H1 (cell line): ENCODE measurements around the gene EHBP1. TPM values are rescaled to one million over a fixed set of nuclear protein-coding genes. Genes with fewer than 3 reads are reported as not detected.
A peak's percentile ranks its signal among the peaks of the same experiment; 100 is the strongest.

Source experiments
- CTCF ChIA-PET: fragments of 300-600 bp; sonication (Branson Sonifier 250); formaldehyde crosslinking; loops from one replicate; lab custom pipeline; 2021; ENCODE audit not compliant: partially characterized antibody; lab: Charles Lee
- POLR2A ChIA-PET: fragments of 300-600 bp; sonication (Branson Sonifier 250); formaldehyde crosslinking; loops from one replicate; lab custom pipeline; 2021; ENCODE audit warnings: inconsistent platforms; ENCODE audit not compliant: partially characterized antibody; lab: Charles Lee
- DNase-seq, 2 experiments: peaks; one replicate each; pipeline versions ENCODE4 v3.0.0 to v3.0.0-alpha.2; 2010 to 2022; ENCODE audit warnings: low spot score in 2 of 2, low read depth in 1 of 2, mixed read lengths in 1 of 2
- FAIRE-seq: peaks from 2 replicates; lab custom pipeline; 2011; peaks lifted over from hg19 to GRCh38; lab: Jason Lieb, UNC
- H2AFZ ChIP-seq: 2 replicates; pipeline ENCODE4 v1.8.1; 2012; ENCODE audit warnings: low read length, inconsistent platforms
- H2AK5ac ChIP-seq: 2 replicates; pipeline ENCODE4 v1.6.1; 2013; ENCODE audit warnings: low read depth, low read length
- H2BK120ac ChIP-seq: replicated peaks from 2 replicates; pipeline ENCODE3; 2013; ENCODE audit warnings: low read depth, low read length, inconsistent platforms
- H2BK12ac ChIP-seq: 2 replicates; pipeline ENCODE4 v1.6.1; 2013; ENCODE audit warnings: low read depth, low read length
- H2BK15ac ChIP-seq: 2 replicates; pipeline ENCODE4 v1.6.1; 2013; ENCODE audit warnings: low read length
- H2BK20ac ChIP-seq: 2 replicates; pipeline ENCODE4 v1.6.1; 2013; ENCODE audit warnings: low read length
- H2BK5ac ChIP-seq: 2 replicates; pipeline ENCODE4 v1.6.1; 2013; ENCODE audit warnings: low read depth, low read length
- H3K14ac ChIP-seq: 2 replicates; pipeline ENCODE4 v1.6.1; 2013; ENCODE audit warnings: inconsistent platforms; ENCODE audit not compliant: insufficient read length
- H3K18ac ChIP-seq: 2 replicates; pipeline ENCODE4 v1.6.1; 2013; ENCODE audit warnings: low read length; ENCODE audit errors: extremely low read depth
- H3K23ac ChIP-seq: 2 replicates; pipeline ENCODE4 v1.6.1; 2013; ENCODE audit warnings: inconsistent platforms; ENCODE audit not compliant: insufficient read length
- H3K23me2 ChIP-seq: 2 replicates; pipeline ENCODE4 v1.6.1; 2013; ENCODE audit warnings: low read depth, low read length
- H3K27ac ChIP-seq: 2 replicates; pipeline ENCODE4 v1.6.1; 2011; ENCODE audit warnings: low read depth, low read length, inconsistent platforms
- H3K27me3 ChIP-seq, 4 experiments: replicated peaks in 1 of 4; 1 replicate in 1 of 4; 2 replicates in 3 of 4; pipeline versions ENCODE4 v1.6.1 to v1.8.1; 2011 to 2013; ENCODE audit warnings: low read length in 3 of 4, mild to moderate bottlenecking in 3 of 4, inconsistent platforms in 2 of 4, mixed read lengths in 2 of 4, moderate library complexity in 1 of 4; ENCODE audit not compliant: control insufficient read depth in 3 of 4, insufficient read depth in 3 of 4; ENCODE audit errors: extremely low read depth in 1 of 4
- H3K36me3 ChIP-seq, 4 experiments: 2 replicates each; pipeline versions ENCODE4 v1.6.1 to v1.8.1; 2011 to 2013; ENCODE audit warnings: mild to moderate bottlenecking in 4 of 4, low read length in 3 of 4, moderate library complexity in 2 of 4, control low read depth in 1 of 4, inconsistent platforms in 1 of 4; ENCODE audit not compliant: insufficient read depth in 4 of 4, control insufficient read depth in 2 of 4
- H3K4ac ChIP-seq: replicated peaks from 2 replicates; pipeline ENCODE3; 2013; ENCODE audit warnings: low read length, low read depth, mixed read lengths, inconsistent platforms; ENCODE audit not compliant: insufficient read length
- H3K4me1 ChIP-seq, 4 experiments: replicated peaks in 1 of 4; 1 replicate in 1 of 4; 2 replicates in 3 of 4; pipeline versions ENCODE4 v1.6.1 to v1.8.1; 2011 to 2013; ENCODE audit warnings: low read length in 3 of 4, inconsistent platforms in 2 of 4, mixed read lengths in 1 of 4; ENCODE audit not compliant: insufficient read depth in 4 of 4, control insufficient read depth in 3 of 4
- H3K4me2 ChIP-seq, 2 experiments: 2 replicates each; pipeline versions ENCODE4 v1.6.1 to v1.8.1; 2011 to 2013; ENCODE audit warnings: low read depth in 2 of 2, low read length in 2 of 2, control low read depth in 1 of 2, inconsistent platforms in 1 of 2, mild to moderate bottlenecking in 1 of 2; ENCODE audit not compliant: insufficient read depth in 1 of 2
- H3K4me3 ChIP-seq, 4 experiments: fragments of 200-600, 300-600 bp in 1 of 4; sonication (generic), shearing (Covaris generic), sonication (Bioruptor Twin) in 1 of 4; 2 replicates each; pipeline versions ENCODE4 v1.5.1 to v1.8.1; 2011 to 2016; ENCODE audit warnings: low read length in 4 of 4, low read depth in 3 of 4, control low read depth in 2 of 4, inconsistent platforms in 2 of 4, mild to moderate bottlenecking in 2 of 4, mixed read lengths in 1 of 4, moderate library complexity in 1 of 4; ENCODE audit not compliant: insufficient read depth in 2 of 4; ENCODE audit errors: extremely low read depth in 1 of 4
- H3K56ac ChIP-seq: replicated peaks from 2 replicates; pipeline ENCODE3; 2013; ENCODE audit warnings: low read depth, mild to moderate bottlenecking, mixed read lengths, low read length, inconsistent platforms; ENCODE audit not compliant: insufficient read length
- H3K79me1 ChIP-seq: 2 replicates; pipeline ENCODE4 v1.6.1; 2013; ENCODE audit warnings: low read depth, low read length, control low read depth
- H3K79me2 ChIP-seq, 2 experiments: 2 replicates each; pipeline versions ENCODE4 v1.6.1 to v1.8.1; 2012 to 2013; ENCODE audit warnings: low read length in 2 of 2, mild to moderate bottlenecking in 2 of 2, inconsistent platforms in 1 of 2; ENCODE audit not compliant: insufficient read depth in 2 of 2, control insufficient read depth in 1 of 2
- H3K9ac ChIP-seq, 4 experiments: replicated peaks in 1 of 4; 1 replicate in 1 of 4; 2 replicates in 3 of 4; pipeline versions ENCODE4 v1.6.1 to v1.8.1; 2011 to 2013; ENCODE audit warnings: low read depth in 3 of 4, low read length in 3 of 4, control low read depth in 2 of 4, mild to moderate bottlenecking in 2 of 4, moderate library complexity in 2 of 4, inconsistent platforms in 1 of 4; ENCODE audit errors: extremely low read depth in 1 of 4
- H3K9me3 ChIP-seq, 2 experiments: 2 replicates each; pipeline versions ENCODE4 v1.6.1 to v1.8.1; 2012 to 2013; ENCODE audit warnings: mild to moderate bottlenecking in 2 of 2, moderate library complexity in 2 of 2, control low read depth in 1 of 2, inconsistent platforms in 1 of 2, low read depth in 1 of 2, low read length in 1 of 2, mixed read lengths in 1 of 2; ENCODE audit not compliant: insufficient read depth in 2 of 2
- H4K20me1 ChIP-seq, 2 experiments: replicated peaks in 1 of 2; 2 replicates each; pipeline versions ENCODE3 to v1.8.1; 2011 to 2013; ENCODE audit warnings: inconsistent platforms in 2 of 2, low read length in 2 of 2, mild to moderate bottlenecking in 1 of 2; ENCODE audit not compliant: insufficient read depth in 2 of 2, control insufficient read depth in 1 of 2
- H4K5ac ChIP-seq: 2 replicates; pipeline ENCODE4 v1.6.1; 2013; ENCODE audit warnings: low read length, low read depth, mixed read lengths, inconsistent platforms; ENCODE audit not compliant: insufficient read length
- H4K8ac ChIP-seq: 2 replicates; pipeline ENCODE4 v1.8.0; 2013; ENCODE audit warnings: mild to moderate bottlenecking, moderate library complexity, low read length, inconsistent platforms; ENCODE audit not compliant: insufficient read depth; ENCODE audit errors: extremely low read depth
- H4K91ac ChIP-seq: replicated peaks from 2 replicates; pipeline ENCODE3; 2013; ENCODE audit warnings: low read length, mixed read lengths, inconsistent platforms; ENCODE audit not compliant: insufficient read length
- ASH2L ChIP-seq: fragments of 200-600, 300-600 bp; sonication (generic); IDR thresholded peaks from one replicate; pipeline ENCODE4 v1.7.1; 2017; ENCODE audit warnings: low read length
- HDAC2 ChIP-seq, 2 experiments: fragments of 300-600 bp in 1 of 2; sonication (generic) in 1 of 2; IDR thresholded peaks; 2 replicates each; pipeline ENCODE4 v1.6.1; 2011 to 2012; ENCODE audit warnings: low read depth in 2 of 2, low read length in 2 of 2, mild to moderate bottlenecking in 2 of 2, moderate library complexity in 2 of 2, borderline replicate concordance in 1 of 2, inconsistent platforms in 1 of 2
- NRF1 ChIP-seq: IDR thresholded peaks from 2 replicates; pipeline ENCODE4 v1.6.1; 2011; ENCODE audit warnings: mild to moderate bottlenecking, low read depth, low read length, improper control_type of control experiment
- RAD21 ChIP-seq, 2 experiments: IDR thresholded peaks in 1 of 2; conservative IDR thresholded peaks in 1 of 2; 2 replicates each; pipeline ENCODE4 v1.6.1; 2011; ENCODE audit warnings: low read depth in 2 of 2, low read length in 2 of 2, improper control_type of control experiment in 1 of 2, inconsistent platforms in 1 of 2, mild to moderate bottlenecking in 1 of 2, moderate library complexity in 1 of 2
- RBBP5 ChIP-seq: IDR thresholded peaks from 2 replicates; pipeline ENCODE4 v1.7.1; 2012; ENCODE audit warnings: low read depth, mild to moderate bottlenecking, inconsistent platforms, low read length, moderate library complexity, borderline replicate concordance
- SRF ChIP-seq: IDR thresholded peaks from 2 replicates; pipeline ENCODE4 v1.6.1; 2011; ENCODE audit warnings: mild to moderate bottlenecking, low read depth, low read length, moderate library complexity
- SUZ12 ChIP-seq: fragments of 200-600 bp; sonication (generic); IDR thresholded peaks from 2 replicates; pipeline ENCODE4 v1.6.1; 2012; ENCODE audit warnings: mild to moderate bottlenecking, inconsistent platforms, low read length, moderate library complexity, mixed read lengths
- WGBS, 2 experiments: shearing (Covaris generic) in 1 of 2; methylation state at CpG; one replicate each; pipeline versions ENCODE4 v1.1.6 to v1.1.7; 2013 to 2015; ENCODE audit warnings: low lambda C conversion rate in 2 of 2, mixed read lengths in 2 of 2, inconsistent platforms in 1 of 2, low coverage in 1 of 2, missing lambda C conversion rate in 1 of 2; ENCODE audit not compliant: insufficient replicate concordance in 2 of 2, insufficient coverage in 1 of 2, insufficient read length in 1 of 2; ENCODE audit errors: extremely low coverage in 1 of 2, missing lambda C conversion rate in 1 of 2; 5-methylcytosine and 5-hydroxymethylcytosine counted together
- polyA plus RNA-seq, 7 experiments: library from polyadenylated mRNA; depleted of rRNA in 3 of 7; stranded (reverse) in 5 of 7; unstranded in 2 of 7; fragments of >200 nt in 5 of 7; fragments of 200-250 nt in 2 of 7; gene quantifications; 1 replicate in 5 of 7; 2 replicates in 1 of 7; 4 replicates in 1 of 7; pipeline versions ENCODE4 v1.2.1 to v1.2.3, GENCODE V29; 2011 to 2013; ENCODE audit warnings: missing spikeins in 2 of 7, mixed read lengths in 2 of 7
- total RNA-seq: library from RNA; stranded (reverse); fragmentation: NEBNext Ultra II Directional; extraction: Animal tissue kit (Norgen Biotek cat#: 25700); gene quantifications from 2 replicates; pipeline ENCODE4 v1.2.1, GENCODE V29; 2021
- TF ChIP-seq, protein P1 (sequence below): IDR thresholded peaks from 2 replicates; pipeline ENCODE4 v1.6.1; 2012; ENCODE audit warnings: inconsistent platforms

Gene EHBP1
- total and polyA plus RNA-seq, 2 of the 8 experiments (the other 6 are each of a cell fraction or from before 2014, with no cell fraction given), result 12.0 to 64.1 TPM

DNA sequence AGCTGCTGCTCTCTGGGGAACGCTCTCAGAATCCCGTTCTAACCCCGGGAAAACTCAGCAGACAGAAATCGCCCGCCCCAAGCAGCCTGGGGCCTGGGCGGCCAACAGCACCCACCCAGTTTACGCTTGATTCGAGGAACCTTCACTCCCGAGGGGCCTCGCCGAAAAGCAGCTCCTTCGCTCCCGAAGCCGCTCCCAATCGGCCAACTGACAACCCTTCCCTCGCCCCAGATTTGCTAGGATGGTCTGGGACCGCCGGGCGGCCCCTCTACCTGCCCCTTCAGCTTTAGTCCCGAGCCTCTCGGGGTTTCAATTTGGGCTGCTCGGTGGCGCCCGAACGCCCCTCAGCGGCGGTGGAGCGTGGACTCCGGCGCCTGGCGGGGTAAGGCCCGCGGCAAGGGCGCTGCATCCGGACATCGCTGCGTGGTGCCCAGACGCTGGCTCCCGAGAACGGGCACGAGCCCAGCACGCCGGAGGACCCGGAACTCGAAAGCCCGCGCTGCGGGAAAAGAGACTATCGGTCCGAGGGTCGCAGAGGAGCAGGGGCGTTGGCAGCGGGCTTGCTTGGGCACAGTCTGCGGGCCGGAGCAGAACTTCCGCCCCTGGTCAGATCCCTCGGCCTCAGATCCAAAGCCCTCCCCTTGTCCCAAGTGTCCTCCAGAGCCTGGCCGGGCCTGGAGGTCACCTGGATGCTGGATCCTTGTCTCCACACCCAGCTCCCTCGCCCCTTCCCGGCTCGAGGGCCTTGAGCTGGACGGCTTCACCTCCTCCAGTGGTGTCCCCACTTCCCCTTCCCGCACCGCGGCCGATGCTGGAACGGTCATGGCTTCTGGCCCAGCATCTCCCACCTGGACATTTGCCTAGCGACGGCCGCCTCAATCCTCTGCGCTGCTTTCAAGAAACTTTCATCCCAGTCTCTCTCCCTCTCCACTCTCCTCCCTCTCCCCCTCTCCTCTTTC is 342.1 kb downstream of the EHBP1 start:
- H4K8ac ChIP-seq, result no peak overlapping the region
- peak in 1 of 2 experiments; percentile 85 for DNase-seq
- H3K18ac ChIP-seq, result no peak overlapping the region; the same call in none of the 2 replicates
- peak overlapping the region; percentile 95; the same call in 1 of the 2 replicates for H2BK20ac ChIP-seq
- no peak overlapping the region for H2BK120ac ChIP-seq
- H3K23ac ChIP-seq, result no peak overlapping the region
- CTCF ChIA-PET, result interaction anchor here (0.6 to 7.9 kb wide), 8 partner anchors 7 to 270 kb away, joined by 3 to 50 read pairs (median 3); no protein-coding TSS in a partner anchor
- peak overlapping the region; percentile 99; the same call in 1 of the 2 replicates for H2BK12ac ChIP-seq
- H4K91ac ChIP-seq, result no peak overlapping the region
- H2AFZ ChIP-seq, result no peak overlapping the region
- H3K4me2 ChIP-seq, result peak overlapping the region; percentile 86 to 97
- POLR2A ChIA-PET, result interaction anchor here (0.9 to 6.8 kb wide), 3 partner anchors 8 to 12 kb away, joined by 3 to 32 read pairs (median 5); no protein-coding TSS in a partner anchor
- FAIRE-seq, result no peak
- peak overlapping the region; percentile 53 to 80 (median 70) for H3K4me3 ChIP-seq
- peaks cover 4 to 41% (median 26%) of the 10 kb centered on the region in 4 experiments for H3K4me1 ChIP-seq
- H3K36me3 ChIP-seq, result peaks cover 0 to 5% (median 0%) of the 10 kb centered on the region in 4 experiments; a peak in 1 of 8 replicates
- H3K27ac ChIP-seq, result no peak overlapping the region
- 0 out of 2 replicates have a peak overlapping the region, but pooled peaks have one; percentile 26 for H2AK5ac ChIP-seq
- no peak overlapping the region for H3K56ac ChIP-seq
- H4K20me1 ChIP-seq, result peaks cover 3 to 8% of the 10 kb centered on the region in 2 experiments
- no peaks in the 10 kb centered on the region for H3K79me2 ChIP-seq
- H3K4ac ChIP-seq, result peak overlapping the region; percentile 62
- no peaks in the 10 kb centered on the region for H3K79me1 ChIP-seq
- no peak overlapping the region for H4K5ac ChIP-seq
- H3K9ac ChIP-seq, result 0 out of 7 replicates have a peak overlapping the region, but pooled peaks of 1 of the 4 experiments have one; percentile 9
- H3K9me3 ChIP-seq, result no peaks in the 10 kb centered on the region
- peak overlapping the region; percentile 61; the same call in 1 of the 2 replicates for H2BK15ac ChIP-seq
- H2BK5ac ChIP-seq, result no peak overlapping the region; the same call in 1 of the 2 replicates
- 2% methylated on average over 71 of the region's 71 CpGs; no CpG with 5 or more reads in 1 of the 2 experiments for WGBS, 2 experiments
- H3K27me3 ChIP-seq, result peaks cover 11 to 72% (median 55%) of the 10 kb centered on the region in 4 experiments; a peak in 6 of 7 replicates
- H3K23me2 ChIP-seq, result peaks cover 39% of the 10 kb centered on the region
- no peak overlapping the region for H3K14ac ChIP-seq
- TF ChIP-seq RAD21 (IDR thresholded peaks at IDR 0.05 in 1 of 2, conservative IDR thresholded peaks at IDR 0.05 in 1 of 2; ENCODE audit: low read depth in 2 of 2, low read length in 2 of 2) (peak; percentile 46 to 63; a peak in 3 of 4 replicates), SUZ12 (peak; percentile 66), NRF1 (no peak), SRF (no peak), RBBP5 (peak; percentile 83), HDAC2 (IDR thresholded peaks at IDR 0.05; ENCODE audit: borderline replicate concordance in 1 of 2, low read depth in 2 of 2, low read length in 2 of 2) (0 out of 4 replicates have a peak, but pooled peaks of 1 of the 2 experiments have one; percentile 25), ASH2L (no peak)
- TF ChIP-seq, protein P1, sequence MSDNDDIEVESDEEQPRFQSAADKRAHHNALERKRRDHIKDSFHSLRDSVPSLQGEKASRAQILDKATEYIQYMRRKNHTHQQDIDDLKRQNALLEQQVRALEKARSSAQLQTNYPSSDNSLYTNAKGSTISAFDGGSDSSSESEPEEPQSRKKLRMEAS, result peak; percentile 72
